CD4-positive, alpha-beta T cell treated with Interleukin-2 at 100 ng/mL for 4 hours (primary cell): Measurements from ENCODE around the gene DLL3.
"Not testable (repeated sequence)": the region's sequence is repeated elsewhere in the genome, so short reads cannot be mapped to it uniquely, and the experiment has no call there.

Experiments
- DNase-seq: peaks from one replicate; pipeline ENCODE4 v3.0.0-alpha.2; 2020; ENCODE audit warnings: low spot score

The DLL3 gene

GRCh38 chr19:39498798-39499642 is at the start of gene DLL3:
Gene DLL3, plus strand, starts transcription at chr19:39498947. Its CDS starts 28 bp downstream, at chr19:39498975.
- DNase-seq = no peak

- DNase-seq = no peak
Measured at GRCh38 chr19:39449116-39449797, 49.5 kb upstream of the DLL3 start.

- not testable (repeated sequence) for DNase-seq
Measured at GRCh38 chr19:39451257-39451656, 47.5 kb upstream of the DLL3 start.

GRCh38 chr19:39463403-39463802 is 35.3 kb upstream of the DLL3 start:
- no peak for DNase-seq

GRCh38 chr19:39465956-39466747 is 32.6 kb upstream of the DLL3 start:
- DNase-seq = no peak

- DNase-seq = no peak
Measured at GRCh38 chr19:39467941-39468340, 30.8 kb upstream of the DLL3 start.

GRCh38 chr19:39469036-39469435 is 29.7 kb upstream of the DLL3 start:
- DNase-seq = no peak

GRCh38 chr19:39469567-39469966 is 29.2 kb upstream of the DLL3 start:
- DNase-seq = no peak

- DNase-seq = no peak
Measured at GRCh38 chr19:39470724-39471339, 27.9 kb upstream of the DLL3 start.

- DNase-seq = no peak
Measured at GRCh38 chr19:39471756-39472536, 26.8 kb upstream of the DLL3 start.

- DNase-seq = no peak
Measured at GRCh38 chr19:39472746-39473442, 25.9 kb upstream of the DLL3 start.

- no peak for DNase-seq
Measured at GRCh38 chr19:39473443-39473960, 25.2 kb upstream of the DLL3 start.

GRCh38 chr19:39474139-39474620 is 24.6 kb upstream of the DLL3 start:
- peak; percentile 71 for DNase-seq

- DNase-seq = no peak
Measured at GRCh38 chr19:39475748-39476147, 23.0 kb upstream of the DLL3 start.

GRCh38 chr19:39479319-39479801 is 19.4 kb upstream of the DLL3 start:
- DNase-seq = not testable (repeated sequence)

GRCh38 chr19:39479916-39480315 is 18.8 kb upstream of the DLL3 start:
- no peak for DNase-seq

GRCh38 chr19:39480337-39481228 is 18.2 kb upstream of the DLL3 start, which contains the start of gene TIMM50:
Gene TIMM50, plus strand, starts transcription at chr19:39480838. Its CDS starts 16 bp downstream, at chr19:39480854.
- DNase-seq = peak; percentile 96

- no peak for DNase-seq
Measured at GRCh38 chr19:39481229-39481545, 17.6 kb upstream of the DLL3 start.

GRCh38 chr19:39481676-39482075 is 17.1 kb upstream of the DLL3 start:
- no peak for DNase-seq
